Liver (tissue), 9 donors: ENCODE measurements around the gene DRAXIN. TPM values are rescaled to one million over a fixed set of nuclear protein-coding genes. Genes with fewer than 3 reads are reported as not detected.

Experiments used
- DNase-seq: peaks from one replicate; pipeline ENCODE4 v3.0.0-alpha.2; 2017; ENCODE audit warnings: low spot score
- H3K27ac ChIP-seq, 2 donors: one replicate each; pipeline ENCODE4 v1.7.0; 2013; ENCODE audit warnings: inconsistent platforms in 2 of 2, low read length in 2 of 2, control low read depth in 1 of 2, low read depth in 1 of 2, mild to moderate bottlenecking in 1 of 2
- H3K27me3 ChIP-seq, 4 donors: one replicate each; pipeline versions ENCODE4 v1.6.1 to v1.7.0; 2013; ENCODE audit warnings: low read length in 3 of 4, inconsistent platforms in 1 of 4, mild to moderate bottlenecking in 1 of 4, moderate library complexity in 1 of 4; ENCODE audit not compliant: control insufficient read depth in 4 of 4, insufficient read depth in 4 of 4
- H3K36me3 ChIP-seq, 4 donors: one replicate each; pipeline versions ENCODE4 v1.6.1 to v1.7.0; 2013; ENCODE audit warnings: low read length in 3 of 4, mild to moderate bottlenecking in 3 of 4, low read depth in 1 of 4, moderate library complexity in 1 of 4; ENCODE audit not compliant: control insufficient read depth in 4 of 4, insufficient read depth in 3 of 4
- H3K4me1 ChIP-seq, 4 donors: one replicate each; pipeline versions ENCODE4 v1.6.1 to v1.7.0; 2013; ENCODE audit warnings: low read length in 3 of 4, mild to moderate bottlenecking in 3 of 4, moderate library complexity in 1 of 4; ENCODE audit not compliant: control insufficient read depth in 4 of 4, insufficient read depth in 4 of 4
- H3K4me3 ChIP-seq, 3 donors: one replicate each; pipeline versions ENCODE4 v1.6.1 to v1.7.0; 2013; ENCODE audit warnings: low read length in 3 of 3, control low read depth in 1 of 3, low read depth in 1 of 3, mild to moderate bottlenecking in 1 of 3
- H3K9ac ChIP-seq, 2 donors: one replicate each; pipeline ENCODE4 v1.7.0; 2013; ENCODE audit warnings: low read length in 2 of 2, mild to moderate bottlenecking in 2 of 2, moderate library complexity in 2 of 2, control low read depth in 1 of 2, low read depth in 1 of 2
- H3K9me3 ChIP-seq, 4 donors: one replicate each; pipeline versions ENCODE4 v1.6.1 to v1.7.0; 2013; ENCODE audit warnings: low read length in 3 of 4; ENCODE audit not compliant: control insufficient read depth in 4 of 4
- EGR1 ChIP-seq, 2 donors: IDR thresholded peaks; 2 replicates each; pipeline ENCODE4 v1.6.1; 2016 to 2018; ENCODE audit warnings: antibody characterized with exemption in 2 of 2, low read depth in 2 of 2
- FOXA1 ChIP-seq: IDR thresholded peaks from 2 replicates; pipeline ENCODE4 v1.6.1; 2016; ENCODE audit warnings: antibody characterized with exemption
- FOXA2 ChIP-seq: IDR thresholded peaks from 2 replicates; pipeline ENCODE4 v1.6.1; 2016; ENCODE audit warnings: antibody characterized with exemption
- GABPA ChIP-seq, 2 donors: IDR thresholded peaks in 1 of 2; conservative IDR thresholded peaks in 1 of 2; 2 replicates each; pipeline ENCODE4 v1.6.1; 2016; ENCODE audit warnings: antibody characterized with exemption in 2 of 2, mild to moderate bottlenecking in 1 of 2, moderate library complexity in 1 of 2
- HNF4A ChIP-seq, 2 donors: conservative IDR thresholded peaks; 2 replicates each; pipeline ENCODE4 v1.6.1; 2016; ENCODE audit warnings: antibody characterized with exemption in 2 of 2, mild to moderate bottlenecking in 2 of 2
- HNF4G ChIP-seq: IDR thresholded peaks from 2 replicates; pipeline ENCODE4 v1.6.1; 2016; ENCODE audit warnings: antibody characterized with exemption
- NR2F2 ChIP-seq: IDR thresholded peaks from 2 replicates; pipeline ENCODE4 v1.6.1; 2016; ENCODE audit warnings: antibody characterized with exemption
- RAD21 ChIP-seq, 2 donors: IDR thresholded peaks; 2 replicates each; pipeline ENCODE4 v1.6.1; 2016; ENCODE audit warnings: antibody characterized with exemption in 2 of 2, mild to moderate bottlenecking in 2 of 2
- RXRA ChIP-seq, 2 donors: IDR thresholded peaks; 2 replicates each; pipeline ENCODE4 v1.6.1; 2017 to 2018; ENCODE audit warnings: antibody characterized with exemption in 2 of 2, mild to moderate bottlenecking in 1 of 2
- SP1 ChIP-seq: IDR thresholded peaks from 2 replicates; pipeline ENCODE4 v1.6.1; 2018; ENCODE audit warnings: antibody characterized with exemption, mild to moderate bottlenecking
- TAF1 ChIP-seq: conservative IDR thresholded peaks from 2 replicates; pipeline ENCODE4 v1.6.1; 2016; ENCODE audit warnings: antibody characterized with exemption, mild to moderate bottlenecking
- YY1 ChIP-seq: IDR thresholded peaks from 2 replicates; pipeline ENCODE4 v1.6.1; 2016; ENCODE audit warnings: antibody characterized with exemption, mild to moderate bottlenecking
- WGBS: extraction: QIAGEN DNeasy Blood & Tissue Kit; methylation state at CpG from one replicate; pipeline ENCODE4 v1.1.7; 2013; 5-methylcytosine and 5-hydroxymethylcytosine counted together
- polyA plus RNA-seq, 2 donors: library from polyadenylated mRNA; stranded (reverse) in 1 of 2; unstranded in 1 of 2; fragments of 200-250 nt in 1 of 2; fragments of >200 nt in 1 of 2; fragmentation: Nextera tagmentation in 1 of 2; extraction: Ambion mirVana in 1 of 2; gene quantifications; one replicate each; pipeline versions ENCODE4 v1.2.1 to v1.2.3, GENCODE V29; 2013 to 2015
- total RNA-seq, 2 donors: library from RNA; depleted of rRNA; stranded (reverse); fragments of >200 nt; gene quantifications; one replicate each; pipeline ENCODE4 v1.2.3, GENCODE V29; 2014
- TF ChIP-seq, protein P1 (sequence below): fragments of 150-350 bp; IDR thresholded peaks from 2 replicates; pipeline ENCODE4 v1.5.1; 2017; ENCODE audit warnings: improper control_type of control experiment, low read depth, low read length; ENCODE audit not compliant: missing input control
- TF ChIP-seq, protein P2 (sequence below): IDR thresholded peaks from 2 replicates; pipeline ENCODE4 v1.6.1; 2016; ENCODE audit warnings: antibody characterized with exemption
- TF ChIP-seq, protein P3 (sequence below): IDR thresholded peaks from 2 replicates; pipeline ENCODE4 v1.6.1; 2016; ENCODE audit warnings: antibody characterized with exemption
- TF ChIP-seq, protein P4 (sequence below): IDR thresholded peaks from 2 replicates; pipeline ENCODE4 v1.6.1; 2016; ENCODE audit warnings: antibody characterized with exemption
- donor health status: healthy.
- donor health status: healthy.
- donor health status: healthy.
- donor health status: healthy.
- donor health status: healthy.

Gene DRAXIN
- total and polyA plus RNA-seq, 4 donors = under 0.01 to 0.01 TPM; not detected in 2

DNA sequence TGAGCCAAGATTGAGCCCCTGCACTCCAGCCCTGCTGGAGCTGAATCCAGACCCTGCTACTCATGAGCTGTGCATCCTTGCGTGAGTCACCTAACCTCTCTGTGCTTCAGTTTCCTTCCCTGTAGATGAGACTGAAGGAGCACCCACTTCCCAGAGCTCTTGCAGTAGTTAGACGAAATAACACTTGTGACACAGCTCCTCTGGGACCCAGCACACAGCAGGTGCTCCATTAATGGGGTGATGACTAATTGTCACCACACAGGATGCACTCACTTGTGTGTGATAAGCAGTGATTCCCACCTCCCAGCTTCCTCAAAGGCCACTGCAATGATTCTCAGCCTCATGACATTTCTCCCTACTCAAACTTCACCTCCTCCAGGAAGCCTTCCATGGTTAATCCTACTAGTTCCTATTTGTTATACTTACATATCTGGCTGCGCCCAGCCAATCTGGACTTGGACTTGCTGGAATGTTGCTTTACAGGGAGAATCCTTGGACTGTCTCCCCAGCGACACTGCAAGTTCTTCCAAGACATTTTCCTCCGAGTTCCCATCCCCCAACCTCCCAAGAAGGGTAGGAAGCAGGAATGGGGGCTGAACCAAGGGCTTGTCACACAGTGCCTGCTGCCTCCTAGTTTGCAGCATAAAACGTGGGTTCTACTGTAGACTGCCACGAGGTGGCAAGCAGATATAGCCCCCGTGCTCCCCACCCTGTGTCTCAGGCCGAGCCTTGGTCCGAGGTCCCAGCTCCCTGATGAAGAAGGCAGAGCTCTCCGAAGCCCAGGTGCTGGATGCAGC lies 17.2 kb downstream of the DRAXIN start:
- Histone ChIP-seq H3K4me1 (peaks cover 0 to 9% (median 5%) of the 10 kb centered on the region in 4 donors), H3K27me3 (no peaks in the 10 kb centered on the region), H3K27ac (no peak overlapping the region), H3K9me3 (no peaks in the 10 kb centered on the region), H3K4me3 (no peak overlapping the region), H3K9ac (no peak overlapping the region), H3K36me3 (no peaks in the 10 kb centered on the region)
- WGBS = 80% methylated on average over 11 of the region's 11 CpGs
- DNase-seq = no peak
- TF ChIP-seq HNF4A (conservative IDR thresholded peaks at IDR 0.05) = no peak
- no peak for TF ChIP-seq HNF4G
- TF ChIP-seq TAF1 = no peak
- TF ChIP-seq YY1 = no peak
- TF ChIP-seq, protein P1, sequence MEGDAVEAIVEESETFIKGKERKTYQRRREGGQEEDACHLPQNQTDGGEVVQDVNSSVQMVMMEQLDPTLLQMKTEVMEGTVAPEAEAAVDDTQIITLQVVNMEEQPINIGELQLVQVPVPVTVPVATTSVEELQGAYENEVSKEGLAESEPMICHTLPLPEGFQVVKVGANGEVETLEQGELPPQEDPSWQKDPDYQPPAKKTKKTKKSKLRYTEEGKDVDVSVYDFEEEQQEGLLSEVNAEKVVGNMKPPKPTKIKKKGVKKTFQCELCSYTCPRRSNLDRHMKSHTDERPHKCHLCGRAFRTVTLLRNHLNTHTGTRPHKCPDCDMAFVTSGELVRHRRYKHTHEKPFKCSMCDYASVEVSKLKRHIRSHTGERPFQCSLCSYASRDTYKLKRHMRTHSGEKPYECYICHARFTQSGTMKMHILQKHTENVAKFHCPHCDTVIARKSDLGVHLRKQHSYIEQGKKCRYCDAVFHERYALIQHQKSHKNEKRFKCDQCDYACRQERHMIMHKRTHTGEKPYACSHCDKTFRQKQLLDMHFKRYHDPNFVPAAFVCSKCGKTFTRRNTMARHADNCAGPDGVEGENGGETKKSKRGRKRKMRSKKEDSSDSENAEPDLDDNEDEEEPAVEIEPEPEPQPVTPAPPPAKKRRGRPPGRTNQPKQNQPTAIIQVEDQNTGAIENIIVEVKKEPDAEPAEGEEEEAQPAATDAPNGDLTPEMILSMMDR = no peak
- TF ChIP-seq, protein P2, sequence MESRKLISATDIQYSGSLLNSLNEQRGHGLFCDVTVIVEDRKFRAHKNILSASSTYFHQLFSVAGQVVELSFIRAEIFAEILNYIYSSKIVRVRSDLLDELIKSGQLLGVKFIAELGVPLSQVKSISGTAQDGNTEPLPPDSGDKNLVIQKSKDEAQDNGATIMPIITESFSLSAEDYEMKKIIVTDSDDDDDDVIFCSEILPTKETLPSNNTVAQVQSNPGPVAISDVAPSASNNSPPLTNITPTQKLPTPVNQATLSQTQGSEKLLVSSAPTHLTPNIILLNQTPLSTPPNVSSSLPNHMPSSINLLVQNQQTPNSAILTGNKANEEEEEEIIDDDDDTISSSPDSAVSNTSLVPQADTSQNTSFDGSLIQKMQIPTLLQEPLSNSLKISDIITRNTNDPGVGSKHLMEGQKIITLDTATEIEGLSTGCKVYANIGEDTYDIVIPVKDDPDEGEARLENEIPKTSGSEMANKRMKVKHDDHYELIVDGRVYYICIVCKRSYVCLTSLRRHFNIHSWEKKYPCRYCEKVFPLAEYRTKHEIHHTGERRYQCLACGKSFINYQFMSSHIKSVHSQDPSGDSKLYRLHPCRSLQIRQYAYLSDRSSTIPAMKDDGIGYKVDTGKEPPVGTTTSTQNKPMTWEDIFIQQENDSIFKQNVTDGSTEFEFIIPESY = no peak
- no peak for TF ChIP-seq SP1
- TF ChIP-seq RXRA (IDR thresholded peaks at IDR 0.05) = no peak
- TF ChIP-seq GABPA (IDR thresholded peaks at IDR 0.05 in 1 of 2, conservative IDR thresholded peaks at IDR 0.05 in 1 of 2) = no peak

DNA sequence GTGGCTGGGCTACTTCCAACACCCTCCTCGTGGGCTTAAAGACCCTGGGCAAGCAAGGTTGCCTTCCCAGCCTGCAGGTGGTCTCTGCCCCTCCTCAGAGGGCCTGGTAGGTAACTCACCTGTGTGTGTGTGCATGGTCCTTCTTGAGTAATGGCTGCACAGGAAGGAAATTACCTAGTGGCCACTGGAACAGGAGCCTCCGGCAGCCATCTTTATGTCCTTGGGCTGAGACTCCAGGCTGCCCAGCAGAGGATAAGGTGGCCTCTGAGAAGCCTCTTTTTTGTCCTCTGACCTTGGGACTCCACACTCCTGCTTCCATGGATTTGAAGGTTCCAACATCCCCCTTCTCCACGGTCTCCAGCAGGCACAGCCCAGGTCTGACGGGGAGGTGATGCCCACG lies 20.0 kb downstream of the DRAXIN start:
- no peak overlapping the region for H3K27ac ChIP-seq
- no peaks in the 10 kb centered on the region for H3K27me3 ChIP-seq
- WGBS = 97% methylated on average over 5 of the region's 5 CpGs
- H3K4me3 ChIP-seq = no peak overlapping the region
- TF ChIP-seq FOXA1 = no peak
- no peak for TF ChIP-seq EGR1 (IDR thresholded peaks at IDR 0.05; ENCODE audit: low read depth in 2 of 2)
- TF ChIP-seq NR2F2 = no peak
- TF ChIP-seq, protein P3, sequence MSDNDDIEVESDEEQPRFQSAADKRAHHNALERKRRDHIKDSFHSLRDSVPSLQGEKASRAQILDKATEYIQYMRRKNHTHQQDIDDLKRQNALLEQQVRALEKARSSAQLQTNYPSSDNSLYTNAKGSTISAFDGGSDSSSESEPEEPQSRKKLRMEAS = no peak
- TF ChIP-seq HNF4A (conservative IDR thresholded peaks at IDR 0.05) = no peak
- TF ChIP-seq, protein P1 = no peak
- TF ChIP-seq, protein P4, sequence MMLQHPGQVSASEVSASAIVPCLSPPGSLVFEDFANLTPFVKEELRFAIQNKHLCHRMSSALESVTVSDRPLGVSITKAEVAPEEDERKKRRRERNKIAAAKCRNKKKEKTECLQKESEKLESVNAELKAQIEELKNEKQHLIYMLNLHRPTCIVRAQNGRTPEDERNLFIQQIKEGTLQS = no peak
- TF ChIP-seq GABPA (IDR thresholded peaks at IDR 0.05 in 1 of 2, conservative IDR thresholded peaks at IDR 0.05 in 1 of 2) = no peak
- TF ChIP-seq, protein P2 = no peak
- TF ChIP-seq RXRA (IDR thresholded peaks at IDR 0.05) = no peak
- TF ChIP-seq FOXA2 = no peak
- TF ChIP-seq RAD21 (IDR thresholded peaks at IDR 0.05) = no peak
- TF ChIP-seq SP1 = no peak
- TF ChIP-seq TAF1 = no peak
- no peak for DNase-seq
- H3K9ac ChIP-seq = no peak overlapping the region
- peaks cover 0 to 9% (median 5%) of the 10 kb centered on the region in 4 donors for H3K4me1 ChIP-seq
- H3K9me3 ChIP-seq = no peaks in the 10 kb centered on the region
- H3K36me3 ChIP-seq = no peaks in the 10 kb centered on the region
